ENCODE results near the gene CXorf38. TPM values are rescaled to one million over a fixed set of nuclear protein-coding genes. Genes with fewer than 3 reads are reported as not detected.

The CXorf38 gene
- polyA plus RNA-seq, 1 donor (not counting 4 experiments of a cell fraction or from before 2014, with no cell fraction given): 10.6 TPM

DNA sequence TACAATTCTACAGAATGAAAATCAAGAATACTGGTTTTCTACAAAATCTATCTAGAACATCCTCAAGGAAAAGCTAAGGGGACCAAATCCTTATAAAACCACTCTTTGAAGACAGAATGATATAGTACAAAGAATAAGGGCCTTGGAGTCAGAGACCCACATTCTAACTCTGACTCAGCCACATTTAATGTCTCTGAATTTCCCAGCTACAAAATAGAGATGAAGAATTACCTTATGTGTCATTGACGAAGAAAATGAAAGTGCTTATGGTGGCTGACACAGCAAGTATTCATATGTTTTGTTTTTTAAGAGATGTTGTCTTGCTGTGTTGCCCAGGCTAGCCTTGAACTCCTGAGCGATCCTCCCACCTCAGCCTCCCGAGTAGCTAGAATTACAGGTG lies 35.9 kb upstream of the CXorf38 start:
- TF ChIP-seq CTCF (optimal IDR thresholded peaks at IDR 0.05 in 1 of 3, IDR thresholded peaks at IDR 0.05 in 1 of 3, conservative IDR thresholded peaks at IDR 0.05 in 1 of 3; ENCODE audit: extremely low read depth in 1 of 3, insufficient read depth in 2 of 3, low read length in 3 of 3) (no peak), EZH2 (IDR thresholded peaks at IDR 0.05; ENCODE audit: low read length) (no peak)
- Histone ChIP-seq H3K36me3 (ENCODE audit: control insufficient read depth in 2 of 2, extremely low read depth in 1 of 2, insufficient read depth in 2 of 2, low read length in 2 of 2) (peaks cover 5 to 7% of the 10 kb centered on the region in 2 experiments), H3K9ac (ENCODE audit: control insufficient read depth, extremely low read depth, insufficient read depth, low read length) (no peak overlapping the region), H3K79me2 (ENCODE audit: control insufficient read depth, insufficient read depth, low read length) (no peaks in the 10 kb centered on the region), H2AFZ (ENCODE audit: control insufficient read depth, low read length) (no peak overlapping the region), H3K9me3 (ENCODE audit: control insufficient read depth, low read depth, low read length) (no peaks in the 10 kb centered on the region), H3K27ac (ENCODE audit: control insufficient read depth, insufficient read depth, low read length) (no peak overlapping the region), H3K4me1 (ENCODE audit: control insufficient read depth, extremely low read depth, insufficient read depth, low read length) (no peaks in the 10 kb centered on the region), H4K20me1 (ENCODE audit: control insufficient read depth, extremely low read depth, insufficient read depth, low read length) (no peaks in the 10 kb centered on the region), H3K27me3 (ENCODE audit: control insufficient read depth, extremely low read depth, insufficient read depth, low read length) (no peaks in the 10 kb centered on the region), H3K9me1 (ENCODE audit: control insufficient read depth, extremely low read depth, insufficient read depth, low read length) (no peaks in the 10 kb centered on the region), H3K4me3 (ENCODE audit: control insufficient read depth in 2 of 3, extremely low read depth in 1 of 3, insufficient read depth in 2 of 3, low read depth in 1 of 3, low read length in 3 of 3) (no peak overlapping the region), H3K4me2 (ENCODE audit: control insufficient read depth, extremely low read depth, insufficient read depth, low read depth, low read length) (no peak overlapping the region)
- no peak for FAIRE-seq
- DNase-seq (ENCODE audit: low read depth, low spot score): no peak
- dilution Hi-C loops (cut with MboI; ENCODE audit: extremely low pct_ligation_motif_present, low sequenced_read_pairs): no loop called here

DNA sequence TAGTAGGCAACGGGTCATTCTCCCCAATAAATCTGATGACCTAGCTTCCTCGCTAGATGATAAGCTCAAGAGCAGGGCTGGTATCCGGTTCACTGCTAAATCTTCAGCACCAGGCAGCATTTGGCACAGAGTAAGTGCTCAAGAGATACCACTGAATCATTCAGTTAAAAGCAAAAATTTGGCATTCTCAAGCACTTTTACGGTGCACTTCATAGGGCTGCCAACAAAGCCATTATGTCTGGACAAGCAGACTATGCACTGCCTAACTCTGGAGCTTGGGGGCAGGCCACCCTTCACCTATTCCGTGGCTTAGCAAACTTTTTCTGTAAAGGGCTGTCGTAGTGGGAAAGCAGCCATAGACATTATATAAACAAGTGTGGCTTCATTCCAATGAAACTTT lies 23.8 kb upstream of the CXorf38 start:
- dilution Hi-C loops (cut with MboI; ENCODE audit: extremely low pct_ligation_motif_present, low sequenced_read_pairs): no loop called here
- Histone ChIP-seq H3K4me1 (ENCODE audit: control insufficient read depth, extremely low read depth, insufficient read depth, low read length) (no peaks in the 10 kb centered on the region), H4K20me1 (ENCODE audit: control insufficient read depth, extremely low read depth, insufficient read depth, low read length) (no peaks in the 10 kb centered on the region), H3K27me3 (ENCODE audit: control insufficient read depth, extremely low read depth, insufficient read depth, low read length) (no peaks in the 10 kb centered on the region), H3K9me3 (ENCODE audit: control insufficient read depth, low read depth, low read length) (no peaks in the 10 kb centered on the region), H3K79me2 (ENCODE audit: control insufficient read depth, insufficient read depth, low read length) (no peaks in the 10 kb centered on the region), H3K9ac (ENCODE audit: control insufficient read depth, extremely low read depth, insufficient read depth, low read length) (no peak overlapping the region), H3K9me1 (ENCODE audit: control insufficient read depth, extremely low read depth, insufficient read depth, low read length) (no peaks in the 10 kb centered on the region), H2AFZ (ENCODE audit: control insufficient read depth, low read length) (no peak overlapping the region), H3K4me3 (ENCODE audit: control insufficient read depth in 2 of 3, extremely low read depth in 1 of 3, insufficient read depth in 2 of 3, low read depth in 1 of 3, low read length in 3 of 3) (no peak overlapping the region), H3K27ac (ENCODE audit: control insufficient read depth, insufficient read depth, low read length) (no peak overlapping the region), H3K36me3 (ENCODE audit: control insufficient read depth in 2 of 2, extremely low read depth in 1 of 2, insufficient read depth in 2 of 2, low read length in 2 of 2) (peaks cover 13 to 14% of the 10 kb centered on the region in 2 experiments), H3K4me2 (ENCODE audit: control insufficient read depth, extremely low read depth, insufficient read depth, low read depth, low read length) (no peak overlapping the region)
- TF ChIP-seq CTCF (optimal IDR thresholded peaks at IDR 0.05 in 1 of 3, IDR thresholded peaks at IDR 0.05 in 1 of 3, conservative IDR thresholded peaks at IDR 0.05 in 1 of 3; ENCODE audit: extremely low read depth in 1 of 3, insufficient read depth in 2 of 3, low read length in 3 of 3) (no peak), EZH2 (IDR thresholded peaks at IDR 0.05; ENCODE audit: low read length) (no peak)
- FAIRE-seq: no peak
- DNase-seq (ENCODE audit: low read depth, low spot score): no peak
